BLaER1 treated with 17β-estradiol and CSF1 and Interleukin-3, amounts not matched to agents 10 nM and 100 nM (cell line): ENCODE data around the gene STRN.

Experiments
- H3K27ac ChIP-seq, 11 experiments: shearing (Covaris generic); formaldehyde crosslinking; 2 replicates each; pipeline ENCODE4 v1.8.1; 2022
- H3K27me3 ChIP-seq, 11 experiments: shearing (Covaris generic); formaldehyde crosslinking; 2 replicates each; pipeline ENCODE4 v1.8.1; 2022
- H3K36me3 ChIP-seq, 11 experiments: shearing (Covaris generic); formaldehyde crosslinking; 2 replicates each; pipeline ENCODE4 v1.8.1; 2022
- H3K4me1 ChIP-seq, 10 experiments: shearing (Covaris generic); formaldehyde crosslinking; 2 replicates each; pipeline ENCODE4 v1.8.1; 2022
- H3K4me2 ChIP-seq, 11 experiments: shearing (Covaris generic); formaldehyde crosslinking; 2 replicates each; pipeline ENCODE4 v1.8.1; 2022
- H3K4me3 ChIP-seq, 10 experiments: shearing (Covaris generic); formaldehyde crosslinking; 2 replicates each; pipeline ENCODE4 v1.8.1; 2022
- H3K9ac ChIP-seq, 11 experiments: shearing (Covaris generic); formaldehyde crosslinking; 2 replicates each; pipeline ENCODE4 v1.8.1; 2022
- H3K9me3 ChIP-seq, 11 experiments: shearing (Covaris generic); formaldehyde crosslinking; replicated peaks in 1 of 11; 2 replicates each; pipeline ENCODE4 v1.8.1; 2022
- H4K20me1 ChIP-seq, 11 experiments: shearing (Covaris generic); formaldehyde crosslinking; 2 replicates each; pipeline ENCODE4 v1.8.1; 2022
- Cebpa-rat ChIP-seq, 11 experiments: shearing (Covaris generic); IDR thresholded peaks; 2 replicates each; pipeline ENCODE4 v1.8.1; 2022

STRN gene

GRCh38 chr2:36801088-36801487, 165.2 kb downstream of the STRN start:
- Histone ChIP-seq H3K9ac (no peak overlapping the region), H3K9me3 (no peaks in the 10 kb centered on the region), H3K4me3 (no peak overlapping the region), H3K4me1 (peaks cover 0 to 10% (median 6%) of the 10 kb centered on the region in 10 experiments; a peak in 6 of 20 replicates), H4K20me1 (no peaks in the 10 kb centered on the region), H3K4me2 (no peak overlapping the region), H3K27me3 (no peaks in the 10 kb centered on the region), H3K36me3 (no peaks in the 10 kb centered on the region), H3K27ac (no peak overlapping the region)
- no peak for TF ChIP-seq Cebpa-rat (IDR thresholded peaks at IDR 0.05)

GRCh38 chr2:36800381-36800780, 166.0 kb downstream of the STRN start:
- Histone ChIP-seq H3K9ac (no peak overlapping the region), H4K20me1 (no peaks in the 10 kb centered on the region), H3K4me3 (no peak overlapping the region), H3K9me3 (no peaks in the 10 kb centered on the region), H3K36me3 (no peaks in the 10 kb centered on the region), H3K4me2 (no peak overlapping the region), H3K27ac (no peak overlapping the region), H3K27me3 (no peaks in the 10 kb centered on the region), H3K4me1 (peaks cover 0 to 7% (median under 1%) of the 10 kb centered on the region in 10 experiments; a peak in 5 of 20 replicates)
- TF ChIP-seq Cebpa-rat (IDR thresholded peaks at IDR 0.05) = no peak

- Histone ChIP-seq H3K27me3 (no peaks in the 10 kb centered on the region), H3K36me3 (no peaks in the 10 kb centered on the region), H4K20me1 (no peaks in the 10 kb centered on the region), H3K4me3 (no peak overlapping the region), H3K4me2 (no peak overlapping the region), H3K27ac (no peak overlapping the region), H3K9ac (no peak overlapping the region), H3K4me1 (peaks cover 0 to 7% (median 0%) of the 10 kb centered on the region in 10 experiments; a peak in 5 of 20 replicates), H3K9me3 (no peaks in the 10 kb centered on the region)
- no peak for TF ChIP-seq Cebpa-rat (IDR thresholded peaks at IDR 0.05)
Measured at GRCh38 chr2:36798724-36799123, 167.6 kb downstream of the STRN start.

GRCh38 chr2:36797324-36798070, 168.8 kb downstream of the STRN start:
- Histone ChIP-seq H4K20me1 (no peaks in the 10 kb centered on the region), H3K27me3 (no peaks in the 10 kb centered on the region), H3K4me3 (no peak overlapping the region), H3K36me3 (no peaks in the 10 kb centered on the region), H3K9me3 (no peaks in the 10 kb centered on the region), H3K27ac (no peak overlapping the region), H3K4me1 (peaks cover 0 to 12% (median 8%) of the 10 kb centered on the region in 10 experiments; a peak in 13 of 20 replicates), H3K9ac (no peak overlapping the region), H3K4me2 (peak overlapping the region in 3 of 11 experiments; percentile 0 to 14 (median 3); a peak in 2 of 22 replicates)
- TF ChIP-seq Cebpa-rat (IDR thresholded peaks at IDR 0.05) = no peak
